OCI-LY1 (cell line): Measurements from ENCODE around the gene CORO1C.

Source experiments
- H2AFZ ChIP-seq: fragments of 200-600 bp; sonication (generic), shearing (Covaris generic); 2 replicates; pipeline ENCODE4 v1.6.0; 2014; ENCODE audit warnings: antibody characterized with exemption, mild to moderate bottlenecking, low read length
- H3F3A ChIP-seq: fragments of 200-600 bp; sonication (generic), shearing (Covaris generic); 2 replicates; pipeline ENCODE4 v1.6.0; 2014; ENCODE audit warnings: mild to moderate bottlenecking, antibody characterized with exemption, low read length, moderate library complexity; ENCODE audit not compliant: insufficient read depth
- H3K27ac ChIP-seq: fragments of 200-600 bp; sonication (generic); 2 replicates; pipeline ENCODE4 v1.5.1; 2014; ENCODE audit warnings: low read length, mixed run types, mild to moderate bottlenecking, low read depth; ENCODE audit not compliant: poor library complexity, severe bottlenecking
- H3K27me3 ChIP-seq: fragments of 200-600 bp; sonication (generic); 2 replicates; pipeline ENCODE4 v1.6.0; 2014; ENCODE audit warnings: antibody characterized with exemption, mild to moderate bottlenecking, low read length, moderate library complexity; ENCODE audit not compliant: insufficient read depth
- H3K36me3 ChIP-seq: fragments of 200-600 bp; sonication (generic); 2 replicates; pipeline ENCODE4 v1.6.1; 2014; ENCODE audit warnings: mild to moderate bottlenecking, antibody characterized with exemption, low read length, moderate library complexity, mixed read lengths; ENCODE audit not compliant: insufficient read depth
- H3K4me1 ChIP-seq: fragments of 200-600 bp; sonication (generic); 2 replicates; pipeline ENCODE4 v1.5.1; 2014; ENCODE audit warnings: mild to moderate bottlenecking, low read length, moderate library complexity; ENCODE audit not compliant: insufficient read depth, severe bottlenecking
- H3K4me2 ChIP-seq: fragments of 200-600 bp; sonication (generic), shearing (Covaris generic); 2 replicates; pipeline ENCODE4 v1.6.1; 2014; ENCODE audit warnings: low read length
- H3K4me3 ChIP-seq: fragments of 200-600 bp; sonication (generic); 2 replicates; pipeline ENCODE4 v1.5.1; 2014; ENCODE audit warnings: low read length, low read depth, mild to moderate bottlenecking, mixed read lengths; ENCODE audit not compliant: poor library complexity, severe bottlenecking
- H3K79me2 ChIP-seq: fragments of 200-600 bp; shearing (Covaris generic); 2 replicates; pipeline ENCODE4 v1.6.1; 2016; ENCODE audit warnings: mixed run types, low read length, mixed read lengths; ENCODE audit not compliant: insufficient read depth
- H3K9ac ChIP-seq: fragments of 200-600 bp; sonication (generic), shearing (Covaris generic); 2 replicates; pipeline ENCODE4 v1.6.1; 2014; ENCODE audit warnings: mild to moderate bottlenecking, low read length, mixed read lengths
- H3K9me2 ChIP-seq: fragments of 200-600 bp; sonication (generic), shearing (Covaris generic); 2 replicates; pipeline ENCODE4 v1.6.1; 2014; ENCODE audit warnings: low read depth, mild to moderate bottlenecking, low read length, mixed read lengths
- H3K9me3 ChIP-seq: fragments of 200-600 bp; shearing (Covaris generic); 2 replicates; pipeline ENCODE4 v1.6.1; 2014; ENCODE audit warnings: low read length, mixed read lengths
- H4K20me1 ChIP-seq: fragments of 200-600 bp; sonication (generic), shearing (Covaris generic); 2 replicates; pipeline ENCODE4 v1.6.0; 2016; ENCODE audit warnings: mild to moderate bottlenecking, low read length; ENCODE audit not compliant: insufficient read depth
- CTCF ChIP-seq: fragments of 200-600 bp; sonication (generic), shearing (Covaris generic); IDR thresholded peaks from 2 replicates; pipeline ENCODE4 v1.5.1; 2017; ENCODE audit warnings: mild to moderate bottlenecking, antibody characterized with exemption, low read length, moderate library complexity, mixed read lengths
- EZH2 ChIP-seq: fragments of 200-600 bp; sonication (generic), shearing (Covaris generic); IDR thresholded peaks from 2 replicates; pipeline ENCODE4 v1.8.0; 2017; ENCODE audit warnings: borderline replicate concordance, mixed run types, mild to moderate bottlenecking, antibody characterized with exemption, low read length, moderate library complexity, mixed read lengths

CORO1C gene

GRCh38 chr12:108603743-108604142 is 127.6 kb downstream of the CORO1C start:
- Histone ChIP-seq H3K4me1 (no peaks in the 10 kb centered on the region), H3K36me3 (no peaks in the 10 kb centered on the region), H3K9ac (no peak overlapping the region), H3K9me3 (no peaks in the 10 kb centered on the region), H3K27me3 (no peaks in the 10 kb centered on the region), H2AFZ (no peak overlapping the region), H3F3A (no peaks in the 10 kb centered on the region), H3K9me2 (no peaks in the 10 kb centered on the region), H3K79me2 (no peaks in the 10 kb centered on the region), H3K27ac (no peak overlapping the region), H3K4me2 (no peak overlapping the region), H3K4me3 (no peak overlapping the region), H4K20me1 (no peaks in the 10 kb centered on the region)
- no peak for TF ChIP-seq CTCF
- no peak for TF ChIP-seq EZH2

GRCh38 chr12:108602976-108603704 is 128.2 kb downstream of the CORO1C start:
- no peaks in the 10 kb centered on the region for H3K36me3 ChIP-seq
- H3F3A ChIP-seq, result no peaks in the 10 kb centered on the region
- no peaks in the 10 kb centered on the region for H3K27me3 ChIP-seq
- no peak overlapping the region for H2AFZ ChIP-seq
- no peaks in the 10 kb centered on the region for H3K9me2 ChIP-seq
- no peak overlapping the region for H3K4me2 ChIP-seq
- no peak overlapping the region for H3K4me3 ChIP-seq
- H3K9me3 ChIP-seq, result no peaks in the 10 kb centered on the region
- no peak overlapping the region for H3K27ac ChIP-seq
- H3K79me2 ChIP-seq, result no peaks in the 10 kb centered on the region
- no peak overlapping the region for H3K9ac ChIP-seq
- H3K4me1 ChIP-seq, result no peaks in the 10 kb centered on the region
- no peak for TF ChIP-seq CTCF
- no peak for TF ChIP-seq EZH2
- no peaks in the 10 kb centered on the region for H4K20me1 ChIP-seq

- no peaks in the 10 kb centered on the region for H3K9me2 ChIP-seq
- no peak overlapping the region for H3K9ac ChIP-seq
- no peaks in the 10 kb centered on the region for H4K20me1 ChIP-seq
- H3F3A ChIP-seq, result no peaks in the 10 kb centered on the region
- no peak overlapping the region for H3K4me2 ChIP-seq
- no peaks in the 10 kb centered on the region for H3K79me2 ChIP-seq
- no peak overlapping the region for H3K4me3 ChIP-seq
- no peaks in the 10 kb centered on the region for H3K27me3 ChIP-seq
- H3K4me1 ChIP-seq, result no peaks in the 10 kb centered on the region
- no peak overlapping the region for H3K27ac ChIP-seq
- H3K36me3 ChIP-seq, result no peaks in the 10 kb centered on the region
- TF ChIP-seq EZH2 (no peak), CTCF (no peak)
- H3K9me3 ChIP-seq, result no peaks in the 10 kb centered on the region
- no peak overlapping the region for H2AFZ ChIP-seq
Observed at GRCh38 chr12:108602209-108602705, 129.1 kb downstream of the CORO1C start.
